Esophagus muscularis mucosa (tissue), 4 donors: ENCODE measurements around the gene CSF2RB. TPM values are rescaled to one million over a fixed set of nuclear protein-coding genes. Genes with fewer than 3 reads are reported as not detected.

Experiments
- DNase-seq: peaks from one replicate; pipeline ENCODE4 v3.0.0-alpha.2; 2017; ENCODE audit errors: extremely low spot score
- H3K27ac ChIP-seq, 4 donors: fragments of 200-600 bp; sonication (generic); replicated peaks in 1 of 4; 1 replicate in 3 of 4; 2 replicates in 1 of 4; pipeline ENCODE4 v1.5.1; 2016 to 2019; ENCODE audit warnings: mild to moderate bottlenecking in 1 of 4
- H3K27me3 ChIP-seq, 4 donors: fragments of 200-600 bp; sonication (generic); one replicate each; pipeline versions ENCODE4 v1.5.1 to v1.6.0; 2016 to 2019
- H3K36me3 ChIP-seq, 4 donors: fragments of 200-600 bp; sonication (generic); one replicate each; pipeline ENCODE4 v1.5.1; 2016 to 2019
- H3K4me1 ChIP-seq, 4 donors: fragments of 200-600 bp; sonication (generic); one replicate each; pipeline ENCODE4 v1.5.1; 2016 to 2019
- H3K4me3 ChIP-seq, 4 donors: fragments of 200-600 bp; sonication (generic); 1 replicate in 2 of 4; 2 replicates in 2 of 4; pipeline ENCODE4 v1.5.1; 2016 to 2019; ENCODE audit warnings: mild to moderate bottlenecking in 4 of 4, moderate library complexity in 1 of 4
- H3K9me3 ChIP-seq, 4 donors: fragments of 200-600 bp; sonication (generic); 1 replicate in 3 of 4; 2 replicates in 1 of 4; pipeline ENCODE4 v1.5.1; 2016 to 2019
- CTCF ChIP-seq, 3 experiments: fragments of 200-600 bp in 2 of 3; fragments of 450-650 bp in 1 of 3; sonication (generic) in 2 of 3; IDR thresholded peaks; one replicate each; pipeline ENCODE4 v1.5.1; 2017 to 2019; ENCODE audit warnings: antibody characterized with exemption in 3 of 3, mild to moderate bottlenecking in 2 of 3, moderate library complexity in 1 of 3
- EP300 ChIP-seq: sonication (generic); formaldehyde crosslinking; IDR thresholded peaks from one replicate; pipeline ENCODE4 v1.6.1; 2017; ENCODE audit warnings: antibody characterized with exemption
- POLR2A ChIP-seq: fragments of 450-650 bp; IDR thresholded peaks from one replicate; pipeline ENCODE4 v1.6.1; 2017; ENCODE audit warnings: antibody characterized with exemption, moderate library complexity, mild to moderate bottlenecking, low read depth
- POLR2AphosphoS5 ChIP-seq, 2 donors: sonication (generic); formaldehyde crosslinking; IDR thresholded peaks; one replicate each; pipeline ENCODE4 v1.6.1; 2017; ENCODE audit warnings: antibody characterized with exemption in 2 of 2
- WGBS: methylation state at CpG from one replicate; pipeline ENCODE4 v1.1.5; 2018; 5-methylcytosine and 5-hydroxymethylcytosine counted together
- intact Hi-C: fragments of 100-400 bp; cut with DNase I; formaldehyde crosslinking; loops from one replicate; pipeline ENCODE4 v1.15.1; 2023
- total RNA-seq, 4 donors: library from RNA; depleted of rRNA; stranded (reverse); fragments of >200 nt; gene quantifications; one replicate each; pipeline versions ENCODE4 v1.1.0 to v1.2.1, GENCODE V29; 2016

CSF2RB gene
- total RNA-seq, 4 donors from 2014 or later, result 4.6 to 19.4 (median 6.2) TPM

- WGBS, result 57% methylated on average over 5 of the region's 5 CpGs
These were observed 29.1 kb downstream of the CSF2RB start for GRCh38 chr22:36942556-36942955.

GRCh38 chr22:36946421-36947158 lies 33.2 kb downstream of the CSF2RB start:
- Histone ChIP-seq H3K9me3 (peaks cover 0 to 3% (median 0%) of the 10 kb centered on the region in 4 donors), H3K36me3 (no peaks in the 10 kb centered on the region), H3K27ac (no peak overlapping the region), H3K4me1 (no peaks in the 10 kb centered on the region), H3K4me3 (no peak overlapping the region), H3K27me3 (peaks cover 0 to 23% (median 0%) of the 10 kb centered on the region in 4 donors)
- TF ChIP-seq POLR2AphosphoS5 (IDR thresholded peaks at IDR 0.05) (no peak), POLR2A (no peak), EP300 (no peak), CTCF (IDR thresholded peaks at IDR 0.05) (no peak)
- WGBS, result 51% methylated on average over 4 of the region's 4 CpGs
- no peak for DNase-seq
- intact Hi-C loops, result no loop called here

More at GRCh38 chr22:36942556-36942955, 29.1 kb downstream of the CSF2RB start:
- H3K4me1 ChIP-seq, result no peaks in the 10 kb centered on the region
- DNase-seq, result no peak
- H3K27me3 ChIP-seq, result peaks cover 0 to 15% (median 0%) of the 10 kb centered on the region in 4 donors
- no peaks in the 10 kb centered on the region for H3K36me3 ChIP-seq
- no peak overlapping the region for H3K4me3 ChIP-seq
- H3K9me3 ChIP-seq, result peaks cover 0 to 3% (median 0%) of the 10 kb centered on the region in 4 donors
- TF ChIP-seq POLR2A (no peak), POLR2AphosphoS5 (IDR thresholded peaks at IDR 0.05) (no peak), EP300 (no peak), CTCF (IDR thresholded peaks at IDR 0.05) (no peak)
- intact Hi-C loops, result no loop called here
- no peak overlapping the region for H3K27ac ChIP-seq

GRCh38 chr22:36948273-36949225 lies 35.1 kb downstream of the CSF2RB start:
- H3K27ac ChIP-seq, result no peak overlapping the region
- WGBS, result 64% methylated on average over 9 of the region's 9 CpGs
- intact Hi-C loops, result no loop called here

More at GRCh38 chr22:36948273-36949225, 35.1 kb downstream of the CSF2RB start:
- Histone ChIP-seq H3K4me1 (no peaks in the 10 kb centered on the region), H3K4me3 (no peak overlapping the region), H3K9me3 (peaks cover 0 to 3% (median 0%) of the 10 kb centered on the region in 4 donors), H3K27me3 (peaks cover 0 to 28% (median 0%) of the 10 kb centered on the region in 4 donors), H3K36me3 (no peaks in the 10 kb centered on the region)
- no peak for DNase-seq
- TF ChIP-seq POLR2AphosphoS5 (IDR thresholded peaks at IDR 0.05) (no peak), POLR2A (no peak), EP300 (no peak), CTCF (IDR thresholded peaks at IDR 0.05) (no peak)
